Activated gamma-delta T cell (primary cell): ENCODE measurements around the gene NDUFA13.
A peak's percentile ranks its signal among the peaks of the same experiment; 100 is the strongest.
"Not testable (repeated sequence)": the region's sequence is repeated elsewhere in the genome, so short reads cannot be mapped to it uniquely, and the experiment has no call there.

Source experiments
- DNase-seq: peaks from one replicate; lab custom pipeline; 2025; lab: John Stamatoyannopoulos, UW
- total RNA-seq, 2 donors: gene quantifications; one replicate each; lab custom pipeline; 2026; lab: John Stamatoyannopoulos, UW

The NDUFA13 gene
- 3.0 to 3.3 reads per million in 2 donors for total RNA-seq

- DNase-seq, result peak; percentile 69
These were observed at the start of gene NDUFA13 for GRCh38 chr19:19515642-19516519. TSS of gene NDUFA13 (plus strand) at chr19:19516225. CDS start at chr19:19516239, 14 bp downstream.

- no peak for DNase-seq
These were observed 47.5 kb upstream of the NDUFA13 start for GRCh38 chr19:19468424-19469050.

- no peak for DNase-seq
These were observed 45.4 kb upstream of the NDUFA13 start for GRCh38 chr19:19470579-19470978.

GRCh38 chr19:19471682-19472081, 44.3 kb upstream of the NDUFA13 start:
- DNase-seq, result no peak

GRCh38 chr19:19472106-19472505, 43.9 kb upstream of the NDUFA13 start:
- DNase-seq, result not testable (repeated sequence)

- no peak for DNase-seq
These were observed 40.8 kb upstream of the NDUFA13 start for GRCh38 chr19:19475015-19475765.

GRCh38 chr19:19475849-19476828, 39.9 kb upstream of the NDUFA13 start:
- no peak for DNase-seq

- DNase-seq, result no peak
These were observed 38.2 kb upstream of the NDUFA13 start for GRCh38 chr19:19477705-19478383.

- DNase-seq, result no peak
These were observed 35.3 kb upstream of the NDUFA13 start for GRCh38 chr19:19480688-19481087.

- DNase-seq, result no peak
These were observed 33.0 kb upstream of the NDUFA13 start for GRCh38 chr19:19482809-19483596.

GRCh38 chr19:19485161-19485997, 30.6 kb upstream of the NDUFA13 start:
- no peak for DNase-seq

- no peak for DNase-seq
These were observed 30.1 kb upstream of the NDUFA13 start for GRCh38 chr19:19485998-19486290.

- DNase-seq, result no peak
These were observed 29.5 kb upstream of the NDUFA13 start for GRCh38 chr19:19486343-19487076.

GRCh38 chr19:19487077-19487949, 28.7 kb upstream of the NDUFA13 start:
- DNase-seq, result no peak

- no peak for DNase-seq
These were observed 27.8 kb upstream of the NDUFA13 start for GRCh38 chr19:19487950-19488874.
